CD1c-positive myeloid dendritic cell (primary cell): ENCODE data around the gene CTNND2.

Source experiments
- DNase-seq: peaks from one replicate; pipeline ENCODE4 v3.0.0-alpha.2; 2016; ENCODE audit errors: extremely low spot score

Gene CTNND2

GRCh38 chr5:11177999-11178711, 726.1 kb downstream of the CTNND2 start:
- DNase-seq: no peak

GRCh38 chr5:11174591-11174990, 729.7 kb downstream of the CTNND2 start:
- DNase-seq: no peak

GRCh38 chr5:11172484-11172883, 731.8 kb downstream of the CTNND2 start:
- DNase-seq: no peak

GRCh38 chr5:11171236-11171635, 733.0 kb downstream of the CTNND2 start:
- no peak for DNase-seq

GRCh38 chr5:11166923-11167322, 737.3 kb downstream of the CTNND2 start:
- DNase-seq: no peak

GRCh38 chr5:11164531-11165294, 739.5 kb downstream of the CTNND2 start:
- no peak for DNase-seq

- DNase-seq: no peak
Measured at GRCh38 chr5:11157132-11157531, 747.1 kb downstream of the CTNND2 start.

- no peak for DNase-seq
Measured at GRCh38 chr5:11153670-11154382, 750.4 kb downstream of the CTNND2 start.

GRCh38 chr5:11152368-11152767, 751.9 kb downstream of the CTNND2 start:
- no peak for DNase-seq

- DNase-seq: no peak
Measured at GRCh38 chr5:11150976-11151375, 753.3 kb downstream of the CTNND2 start.

GRCh38 chr5:11148810-11149539, 755.3 kb downstream of the CTNND2 start:
- no peak for DNase-seq

GRCh38 chr5:11146171-11146570, 758.1 kb downstream of the CTNND2 start:
- DNase-seq: no peak

- DNase-seq: no peak
Measured at GRCh38 chr5:11143456-11144267, 760.6 kb downstream of the CTNND2 start.

GRCh38 chr5:11139217-11139865, 764.9 kb downstream of the CTNND2 start:
- DNase-seq: no peak

GRCh38 chr5:11130131-11130530, 774.1 kb downstream of the CTNND2 start:
- no peak for DNase-seq

- no peak for DNase-seq
Measured at GRCh38 chr5:11128021-11128420, 776.2 kb downstream of the CTNND2 start.

GRCh38 chr5:11126844-11127243, 777.4 kb downstream of the CTNND2 start:
- DNase-seq: no peak

GRCh38 chr5:11121885-11122284, 782.4 kb downstream of the CTNND2 start:
- no peak for DNase-seq

GRCh38 chr5:11110128-11110527, 794.1 kb downstream of the CTNND2 start:
- no peak for DNase-seq

- DNase-seq: no peak
Measured at GRCh38 chr5:11105696-11106095, 798.5 kb downstream of the CTNND2 start.
